Neural crest cell (in vitro differentiated cells): ENCODE results near the gene NKTR. TPM values are rescaled to one million over a fixed set of nuclear protein-coding genes. Genes with fewer than 3 reads are reported as not detected.

Experiments
- DNase-seq: peaks from one replicate; pipeline ENCODE4 v3.0.0; 2021; ENCODE audit warnings: low read depth, mixed read lengths, low spot score
- H3K27ac Mint-ChIP-seq: one replicate; pipeline ENCODE4 v1.8.0; 2021; ENCODE audit warnings: mild to moderate bottlenecking, mixed read lengths; ENCODE audit not compliant: unreplicated experiment
- H3K27me3 Mint-ChIP-seq: 2 replicates; pipeline ENCODE4 v1.8.0; 2021; ENCODE audit warnings: low read depth, mild to moderate bottlenecking, mixed read lengths
- H3K36me3 Mint-ChIP-seq: 2 replicates; pipeline ENCODE4 v1.8.0; 2021; ENCODE audit warnings: low read depth, mild to moderate bottlenecking, mixed read lengths
- H3K4me1 Mint-ChIP-seq: 2 replicates; pipeline ENCODE4 v1.8.0; 2021; ENCODE audit warnings: mixed read lengths
- H3K4me3 Mint-ChIP-seq: one replicate; pipeline ENCODE4 v1.8.0; 2021; ENCODE audit warnings: mild to moderate bottlenecking, mixed read lengths
- H3K9me3 Mint-ChIP-seq: 2 replicates; pipeline ENCODE4 v1.8.0; 2021; ENCODE audit warnings: mixed read lengths
- CTCF ChIP-seq: fragments of 200-600 bp; sonication (generic); conservative IDR thresholded peaks from 2 replicates; pipeline ENCODE4 v1.5.0; 2021; ENCODE audit warnings: antibody characterized with exemption, mild to moderate bottlenecking
- total RNA-seq: library from RNA; stranded (reverse); gene quantifications from 2 replicates; pipeline ENCODE4 v1.2.1, GENCODE V29; 2021

NKTR gene
- total RNA-seq, 1 donor from 2014 or later = 95.2 TPM

GRCh38 chr3:42690191-42690590 lies 89.7 kb downstream of the NKTR start:
- no peaks in the 10 kb centered on the region for H3K4me1 Mint-ChIP-seq
- H3K9me3 Mint-ChIP-seq = no peaks in the 10 kb centered on the region
- TF ChIP-seq CTCF = no peak
- DNase-seq = no peak
- no peak overlapping the region for H3K4me3 Mint-ChIP-seq
- H3K27ac Mint-ChIP-seq = no peak overlapping the region
- no peaks in the 10 kb centered on the region for H3K27me3 Mint-ChIP-seq
- no peaks in the 10 kb centered on the region for H3K36me3 Mint-ChIP-seq

DNA sequence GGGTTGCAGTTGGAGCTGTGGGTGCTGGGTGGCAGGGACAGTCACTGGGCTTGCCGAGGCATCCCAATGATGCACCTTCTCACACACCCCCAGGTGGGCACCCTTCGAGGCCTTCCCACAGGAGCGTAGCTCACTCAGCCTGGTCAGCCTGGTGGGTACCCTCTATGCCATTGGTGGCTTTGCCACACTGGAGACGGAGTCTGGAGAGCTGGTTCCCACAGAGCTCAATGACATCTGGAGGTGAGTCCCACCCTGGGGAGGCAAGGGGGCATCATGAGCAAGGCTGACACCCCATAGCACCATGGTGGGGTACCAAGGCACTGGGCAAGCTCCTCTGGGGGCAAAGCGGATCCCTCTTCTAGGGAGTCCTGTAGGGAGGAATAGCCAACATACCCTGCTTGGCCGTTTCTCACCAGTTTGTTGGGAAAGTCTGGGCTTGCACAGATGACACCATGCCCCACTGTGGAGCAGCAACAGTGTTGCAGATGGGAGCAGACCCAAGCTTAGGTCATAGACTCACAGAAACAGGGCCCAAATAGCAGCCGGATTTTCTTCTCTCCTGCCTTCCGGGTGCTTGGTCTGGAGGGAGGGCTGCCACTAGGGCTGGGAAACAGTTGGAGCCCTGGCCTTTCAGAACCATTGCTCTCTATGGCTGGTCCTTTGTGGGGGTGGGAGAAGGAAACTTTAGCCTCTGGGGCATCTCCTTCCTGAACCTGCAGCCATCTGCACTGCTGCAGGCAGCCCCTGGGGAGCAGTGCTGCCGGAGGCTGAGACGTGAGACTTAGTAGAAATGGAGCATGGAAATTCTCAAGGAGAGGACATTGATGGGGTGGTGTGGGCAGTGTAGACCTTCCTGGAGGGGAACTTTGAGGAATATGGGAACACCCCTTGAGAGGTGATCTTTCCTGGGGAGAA lies 90.5 kb downstream of the NKTR start:
- no peak overlapping the region for H3K27ac Mint-ChIP-seq
- DNase-seq = no peak

GRCh38 chr3:42691816-42692666 lies 91.6 kb downstream of the NKTR start:
- Mint-ChIP-seq H3K4me3 (no peak overlapping the region), H3K36me3 (no peaks in the 10 kb centered on the region), H3K27me3 (no peaks in the 10 kb centered on the region), H3K27ac (peak overlapping the region; percentile 19), H3K9me3 (no peaks in the 10 kb centered on the region), H3K4me1 (no peaks in the 10 kb centered on the region)
- no peak for DNase-seq
- TF ChIP-seq CTCF = no peak

More for the DNA sequence above, 90.5 kb downstream of the NKTR start:
- no peaks in the 10 kb centered on the region for H3K27me3 Mint-ChIP-seq
- H3K4me3 Mint-ChIP-seq = no peak overlapping the region
- H3K9me3 Mint-ChIP-seq = no peaks in the 10 kb centered on the region
- no peaks in the 10 kb centered on the region for H3K4me1 Mint-ChIP-seq
- no peaks in the 10 kb centered on the region for H3K36me3 Mint-ChIP-seq
- no peak for TF ChIP-seq CTCF

GRCh38 chr3:42692667-42693529 lies 92.4 kb downstream of the NKTR start:
- Mint-ChIP-seq H3K4me3 (no peak overlapping the region), H3K36me3 (no peaks in the 10 kb centered on the region), H3K9me3 (no peaks in the 10 kb centered on the region), H3K27ac (no peak overlapping the region), H3K27me3 (no peaks in the 10 kb centered on the region), H3K4me1 (no peaks in the 10 kb centered on the region)
- DNase-seq = no peak
- TF ChIP-seq CTCF = no peak

DNA sequence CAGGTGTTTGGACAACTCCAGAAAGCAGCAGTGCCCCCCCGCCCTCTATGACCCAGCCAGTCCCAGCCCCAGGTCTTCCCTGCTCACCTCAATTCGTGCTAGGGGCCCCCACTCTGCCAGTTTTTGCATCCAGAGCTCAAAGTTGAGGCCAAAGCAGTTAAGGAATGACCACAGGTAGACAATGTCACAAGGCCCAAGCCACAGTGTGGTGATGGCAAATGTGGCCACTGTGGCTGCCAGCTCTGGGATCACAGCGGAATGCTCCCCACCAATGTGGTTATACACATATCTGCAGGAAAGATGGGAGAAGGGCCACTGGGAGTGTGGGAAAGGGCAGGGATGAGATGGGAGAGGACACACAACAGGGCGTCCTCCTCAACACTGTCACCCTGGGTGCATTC lies 93.0 kb downstream of the NKTR start:
- Mint-ChIP-seq H3K9me3 (no peaks in the 10 kb centered on the region), H3K4me1 (no peaks in the 10 kb centered on the region), H3K27ac (no peak overlapping the region), H3K36me3 (no peaks in the 10 kb centered on the region), H3K27me3 (no peaks in the 10 kb centered on the region), H3K4me3 (no peak overlapping the region)
- no peak for DNase-seq
- TF ChIP-seq CTCF = no peak
